ENCODE measurements around the gene PRXL2C. TPM values are rescaled to one million over a fixed set of nuclear protein-coding genes. Genes with fewer than 3 reads are reported as not detected.

The PRXL2C gene
- total and polyA plus RNA-seq, 9 of the 15 experiments (the other 6 are each of a cell fraction or from before 2014, with no cell fraction given), result 3.6 to 15.3 (median 10.6) TPM

DNA sequence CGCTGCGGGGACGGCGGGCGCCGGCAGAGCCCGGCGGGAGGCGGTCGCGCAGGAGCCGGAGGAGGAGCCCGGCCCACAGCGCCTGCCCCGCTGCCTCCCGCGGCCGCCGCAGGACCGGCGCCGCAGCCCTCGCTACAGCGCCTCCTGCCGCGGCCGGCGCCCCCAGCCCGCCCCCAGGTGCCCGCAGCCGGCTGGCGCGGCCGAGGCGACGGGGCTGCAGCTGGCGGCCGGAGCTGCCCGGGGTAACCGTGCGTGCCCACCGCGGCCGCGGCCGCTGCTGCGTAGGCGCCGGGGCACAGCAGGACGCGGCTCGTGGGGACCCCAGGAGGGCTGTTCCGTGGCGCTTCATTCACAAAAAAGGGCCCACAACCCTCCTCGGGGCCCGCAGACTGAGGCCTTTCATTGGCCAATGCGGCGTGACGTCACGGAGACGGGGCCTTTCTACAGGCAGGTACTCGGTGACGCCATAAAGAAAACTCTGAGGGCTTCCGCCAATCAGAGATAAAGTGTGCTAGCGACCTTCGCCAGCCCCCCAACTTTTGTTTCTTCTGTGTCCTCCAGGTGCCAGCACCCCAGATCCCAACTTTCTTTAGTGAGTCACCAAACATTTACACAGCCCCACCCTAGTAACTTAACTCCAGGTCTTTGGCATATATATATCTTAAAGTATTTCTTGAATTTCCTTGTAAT, 35.5 kb downstream of the PRXL2C start, which contains the start of gene CDC14B (continued):
- TF ChIP-seq CBX1 (IDR thresholded peaks at IDR 0.05; ENCODE audit: low read depth), result no peak
- no peak for TF ChIP-seq ZNF3 (CRISPR knock-in tag; IDR thresholded peaks at IDR 0.05)
- TF ChIP-seq RBM25 (IDR thresholded peaks at IDR 0.05; ENCODE audit: low read depth, low read length, severe bottlenecking), result peak; percentile 26
- TF ChIP-seq ZNF431 (CRISPR knock-in tag; IDR thresholded peaks at IDR 0.05), result no peak
- TF ChIP-seq ZNF644 (tag; IDR thresholded peaks at IDR 0.05; ENCODE audit: low read depth), result no peak
- TF ChIP-seq ZNF445 (CRISPR knock-in tag; IDR thresholded peaks at IDR 0.05; ENCODE audit: low read depth), result no peak
- TF ChIP-seq PYGO2 (tag; IDR thresholded peaks at IDR 0.05), result no peak
- no peak for TF ChIP-seq ZNF23 (CRISPR knock-in tag; IDR thresholded peaks at IDR 0.05)
- no peak for TF ChIP-seq MYNN (IDR thresholded peaks at IDR 0.05)
- TF ChIP-seq MYNN (CRISPR knock-in tag; IDR thresholded peaks at IDR 0.05), result no peak
- TF ChIP-seq TAF1 (IDR thresholded peaks at IDR 0.05; ENCODE audit: control insufficient read depth, extremely low read depth, insufficient read depth, low read length, severe bottlenecking), result no peak
- no peak for TF ChIP-seq NUFIP1 (IDR thresholded peaks at IDR 0.05; ENCODE audit: partially characterized antibody)
- TF ChIP-seq XRCC3 (IDR thresholded peaks at IDR 0.05), result no peak
- no peak for TF ChIP-seq KAT2B (IDR thresholded peaks at IDR 0.05; ENCODE audit: low read depth, low read length)
- TF ChIP-seq KDM1A (IDR thresholded peaks at IDR 0.05), result no peak
- no peak for TF ChIP-seq CBFB (CRISPR knock-in tag; IDR thresholded peaks at IDR 0.05)
- peak; percentile 66; the same call in 1 of the 2 replicates for TF ChIP-seq RB1 (IDR thresholded peaks at IDR 0.05; ENCODE audit: low read depth)
- TF ChIP-seq, protein P1, sequence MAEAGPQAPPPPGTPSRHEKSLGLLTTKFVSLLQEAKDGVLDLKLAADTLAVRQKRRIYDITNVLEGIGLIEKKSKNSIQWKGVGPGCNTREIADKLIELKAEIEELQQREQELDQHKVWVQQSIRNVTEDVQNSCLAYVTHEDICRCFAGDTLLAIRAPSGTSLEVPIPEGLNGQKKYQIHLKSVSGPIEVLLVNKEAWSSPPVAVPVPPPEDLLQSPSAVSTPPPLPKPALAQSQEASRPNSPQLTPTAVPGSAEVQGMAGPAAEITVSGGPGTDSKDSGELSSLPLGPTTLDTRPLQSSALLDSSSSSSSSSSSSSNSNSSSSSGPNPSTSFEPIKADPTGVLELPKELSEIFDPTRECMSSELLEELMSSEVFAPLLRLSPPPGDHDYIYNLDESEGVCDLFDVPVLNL (CRISPR knock-in tag; IDR thresholded peaks at IDR 0.05; ENCODE audit: low read depth), result no peak
- no peak for TF ChIP-seq ETV1 (tag; conservative IDR thresholded peaks at IDR 0.05; ENCODE audit: low read depth)
- no peak for TF ChIP-seq KLF13 (tag; IDR thresholded peaks at IDR 0.05; ENCODE audit: borderline replicate concordance, low read depth)
- no peak for TF ChIP-seq GATA2 (CRISPR knock-in tag; IDR thresholded peaks at IDR 0.05)
- TF ChIP-seq MAFG (tag; conservative IDR thresholded peaks at IDR 0.05), result no peak
- TF ChIP-seq, protein P2, sequence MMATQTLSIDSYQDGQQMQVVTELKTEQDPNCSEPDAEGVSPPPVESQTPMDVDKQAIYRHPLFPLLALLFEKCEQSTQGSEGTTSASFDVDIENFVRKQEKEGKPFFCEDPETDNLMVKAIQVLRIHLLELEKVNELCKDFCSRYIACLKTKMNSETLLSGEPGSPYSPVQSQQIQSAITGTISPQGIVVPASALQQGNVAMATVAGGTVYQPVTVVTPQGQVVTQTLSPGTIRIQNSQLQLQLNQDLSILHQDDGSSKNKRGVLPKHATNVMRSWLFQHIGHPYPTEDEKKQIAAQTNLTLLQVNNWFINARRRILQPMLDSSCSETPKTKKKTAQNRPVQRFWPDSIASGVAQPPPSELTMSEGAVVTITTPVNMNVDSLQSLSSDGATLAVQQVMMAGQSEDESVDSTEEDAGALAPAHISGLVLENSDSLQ (IDR thresholded peaks at IDR 0.05), result peak; percentile 31
- no peak for TF ChIP-seq ELF1 (tag; IDR thresholded peaks at IDR 0.05)
- peak; percentile 62; the same call in 1 of the 2 replicates for TF ChIP-seq PHF8 (IDR thresholded peaks at IDR 0.05; ENCODE audit: borderline replicate concordance, low read length)
- no peak for TF ChIP-seq SPI1 (IDR thresholded peaks at IDR 0.05; ENCODE audit: borderline replicate concordance, low read depth, low read length)
- TF ChIP-seq THRAP3 (IDR thresholded peaks at IDR 0.05; ENCODE audit: borderline replicate concordance), result no peak
- peak; percentile 79 for TF ChIP-seq NCOA1 (IDR thresholded peaks at IDR 0.05; ENCODE audit: low read depth)
- TF ChIP-seq, protein P3, sequence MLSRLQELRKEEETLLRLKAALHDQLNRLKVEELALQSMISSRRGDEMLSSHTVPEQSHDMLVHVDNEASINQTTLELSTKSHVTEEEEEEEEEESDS (CRISPR knock-in tag; IDR thresholded peaks at IDR 0.05), result no peak
- no peak for TF ChIP-seq TRIM24 (IDR thresholded peaks at IDR 0.05)
- TF ChIP-seq MCM2 (IDR thresholded peaks at IDR 0.05; ENCODE audit: low read depth), result no peak
